ENCODE data around the gene TKT. TPM values are rescaled to one million over a fixed set of nuclear protein-coding genes. Genes with fewer than 3 reads are reported as not detected.

The TKT gene
- total and polyA plus RNA-seq, 2 donors from 2014 or later = 182 to 224 TPM

DNA sequence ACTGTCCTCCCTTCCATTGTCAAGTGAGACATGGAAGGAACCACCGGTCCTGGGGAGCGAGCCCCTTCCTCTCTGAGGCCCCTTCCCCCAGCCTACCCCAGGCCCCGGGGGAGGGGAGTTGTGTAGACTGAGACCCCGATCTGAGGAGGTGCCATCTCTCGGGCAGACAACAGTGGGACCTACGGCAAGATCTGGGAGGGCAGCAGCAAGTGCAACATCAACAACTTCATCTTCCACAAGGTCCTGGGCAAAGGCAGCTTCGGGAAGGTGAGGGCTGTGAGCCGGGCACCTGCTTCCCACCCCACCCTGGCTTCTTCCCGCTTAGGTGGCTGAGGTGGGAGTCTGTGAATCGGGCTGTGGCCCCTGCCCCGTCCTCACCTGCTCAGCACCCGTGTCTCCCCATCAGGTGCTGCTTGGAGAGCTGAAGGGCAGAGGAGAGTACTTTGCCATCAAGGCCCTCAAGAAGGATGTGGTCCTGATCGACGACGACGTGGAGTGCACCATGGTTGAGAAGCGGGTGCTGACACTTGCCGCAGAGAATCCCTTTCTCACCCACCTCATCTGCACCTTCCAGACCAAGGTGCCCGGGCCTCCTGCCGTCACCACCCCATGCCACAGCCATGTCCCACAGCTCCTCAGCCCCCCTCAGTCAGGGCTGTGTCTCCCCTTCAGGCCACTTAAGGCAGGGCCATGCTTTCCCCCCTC is 69.9 kb downstream of the TKT start:
- intact Hi-C loops (cut with DNase I) = no loop called here
- no peaks in the 10 kb centered on the region for H3K4me1 ChIP-seq (ENCODE audit: control insufficient read depth in 2 of 3, insufficient read depth in 2 of 3, low read depth in 1 of 3, low read length in 3 of 3)
- DNase-seq = peak in 1 of 5 donors; percentile 54
- no peaks in the 10 kb centered on the region for H3K9me3 ChIP-seq (ENCODE audit: control insufficient read depth in 2 of 3, insufficient read depth in 1 of 3, low read length in 3 of 3)
- H3K9ac ChIP-seq (ENCODE audit: low read length in 3 of 3) = no peak overlapping the region
- no peak for FAIRE-seq
- H3K27me3 ChIP-seq (ENCODE audit: control insufficient read depth, insufficient read depth, low read length) = no peaks in the 10 kb centered on the region
- H3K36me3 ChIP-seq (ENCODE audit: control insufficient read depth in 2 of 3, insufficient read depth in 3 of 3, low read length in 3 of 3) = peaks cover 3 to 49% (median 34%) of the 10 kb centered on the region in 3 donors
- TF ChIP-seq, protein P1, sequence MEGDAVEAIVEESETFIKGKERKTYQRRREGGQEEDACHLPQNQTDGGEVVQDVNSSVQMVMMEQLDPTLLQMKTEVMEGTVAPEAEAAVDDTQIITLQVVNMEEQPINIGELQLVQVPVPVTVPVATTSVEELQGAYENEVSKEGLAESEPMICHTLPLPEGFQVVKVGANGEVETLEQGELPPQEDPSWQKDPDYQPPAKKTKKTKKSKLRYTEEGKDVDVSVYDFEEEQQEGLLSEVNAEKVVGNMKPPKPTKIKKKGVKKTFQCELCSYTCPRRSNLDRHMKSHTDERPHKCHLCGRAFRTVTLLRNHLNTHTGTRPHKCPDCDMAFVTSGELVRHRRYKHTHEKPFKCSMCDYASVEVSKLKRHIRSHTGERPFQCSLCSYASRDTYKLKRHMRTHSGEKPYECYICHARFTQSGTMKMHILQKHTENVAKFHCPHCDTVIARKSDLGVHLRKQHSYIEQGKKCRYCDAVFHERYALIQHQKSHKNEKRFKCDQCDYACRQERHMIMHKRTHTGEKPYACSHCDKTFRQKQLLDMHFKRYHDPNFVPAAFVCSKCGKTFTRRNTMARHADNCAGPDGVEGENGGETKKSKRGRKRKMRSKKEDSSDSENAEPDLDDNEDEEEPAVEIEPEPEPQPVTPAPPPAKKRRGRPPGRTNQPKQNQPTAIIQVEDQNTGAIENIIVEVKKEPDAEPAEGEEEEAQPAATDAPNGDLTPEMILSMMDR (IDR thresholded peaks at IDR 0.05; ENCODE audit: borderline replicate concordance, extremely low read depth, insufficient read depth) = no peak
- H3K4me3 ChIP-seq (ENCODE audit: low read length in 3 of 3) = no peak overlapping the region
- no peak overlapping the region for H3K27ac ChIP-seq (ENCODE audit: low read depth in 2 of 2, low read length in 2 of 2)

DNA sequence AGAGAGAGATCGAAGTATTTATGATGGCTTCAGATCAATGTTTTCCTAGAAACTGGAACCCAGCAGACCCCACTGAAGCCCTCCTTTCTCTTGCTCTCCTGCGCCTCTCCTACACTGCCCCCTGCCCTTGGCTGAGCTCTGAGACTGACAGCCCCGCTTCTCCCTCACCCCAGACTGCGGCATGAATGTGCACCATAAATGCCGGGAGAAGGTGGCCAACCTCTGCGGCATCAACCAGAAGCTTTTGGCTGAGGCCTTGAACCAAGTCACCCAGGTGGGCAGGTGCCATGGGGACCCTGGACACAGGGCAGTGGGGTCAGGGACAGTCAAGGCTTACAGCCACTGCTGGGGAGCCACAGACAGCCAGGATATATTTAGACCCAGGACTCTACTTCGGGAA is 71.1 kb downstream of the TKT start:
- FAIRE-seq (no peak), DNase-seq (no peak)
- H3K27ac ChIP-seq (ENCODE audit: low read depth in 2 of 2, low read length in 2 of 2) = no peak overlapping the region
- no peak overlapping the region for H3K4me3 ChIP-seq (ENCODE audit: low read length in 3 of 3)
- H3K36me3 ChIP-seq (ENCODE audit: control insufficient read depth in 2 of 3, insufficient read depth in 3 of 3, low read length in 3 of 3) = peaks cover 0 to 48% (median 31%) of the 10 kb centered on the region in 3 donors
- no peaks in the 10 kb centered on the region for H3K4me1 ChIP-seq (ENCODE audit: control insufficient read depth in 2 of 3, insufficient read depth in 2 of 3, low read depth in 1 of 3, low read length in 3 of 3)
- H3K9me3 ChIP-seq (ENCODE audit: control insufficient read depth in 2 of 3, insufficient read depth in 1 of 3, low read length in 3 of 3) = no peaks in the 10 kb centered on the region
- TF ChIP-seq, protein P1 (IDR thresholded peaks at IDR 0.05; ENCODE audit: borderline replicate concordance, extremely low read depth, insufficient read depth) = no peak
- no peaks in the 10 kb centered on the region for H3K27me3 ChIP-seq (ENCODE audit: control insufficient read depth, insufficient read depth, low read length)
- H3K9ac ChIP-seq (ENCODE audit: low read length in 3 of 3) = no peak overlapping the region
- intact Hi-C loops (cut with DNase I) = no loop called here

DNA sequence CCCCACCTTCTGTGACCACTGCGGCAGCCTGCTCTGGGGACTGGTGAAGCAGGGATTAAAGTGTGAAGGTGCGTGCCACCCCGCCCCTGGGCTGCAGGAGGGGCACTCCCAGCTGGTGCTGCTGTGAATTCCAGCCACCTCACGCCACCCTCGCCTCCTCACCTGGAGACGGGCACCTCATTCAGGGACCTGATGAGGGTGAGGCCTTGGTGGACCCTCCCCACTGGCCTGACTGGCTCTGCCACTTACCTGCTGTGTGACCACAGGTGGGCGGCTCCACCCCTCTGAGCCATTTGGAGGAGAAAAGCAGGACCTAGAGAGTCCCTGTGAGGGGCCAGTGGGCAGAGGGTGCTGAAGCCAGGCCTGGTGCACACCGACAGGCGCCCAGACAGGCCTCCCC is 72.3 kb downstream of the TKT start:
- Histone ChIP-seq H3K4me3 (ENCODE audit: low read length in 3 of 3) (no peak overlapping the region), H3K4me1 (ENCODE audit: control insufficient read depth in 2 of 3, insufficient read depth in 2 of 3, low read depth in 1 of 3, low read length in 3 of 3) (no peaks in the 10 kb centered on the region), H3K9ac (ENCODE audit: low read length in 3 of 3) (no peak overlapping the region), H3K36me3 (ENCODE audit: control insufficient read depth in 2 of 3, insufficient read depth in 3 of 3, low read length in 3 of 3) (peaks cover 0 to 60% (median 35%) of the 10 kb centered on the region in 3 donors), H3K9me3 (ENCODE audit: control insufficient read depth in 2 of 3, insufficient read depth in 1 of 3, low read length in 3 of 3) (no peaks in the 10 kb centered on the region), H3K27ac (ENCODE audit: low read depth in 2 of 2, low read length in 2 of 2) (no peak overlapping the region), H3K27me3 (ENCODE audit: control insufficient read depth, insufficient read depth, low read length) (no peaks in the 10 kb centered on the region)
- TF ChIP-seq, protein P1 (IDR thresholded peaks at IDR 0.05; ENCODE audit: borderline replicate concordance, extremely low read depth, insufficient read depth) = no peak
- intact Hi-C loops (cut with DNase I) = no loop called here
- DNase-seq = peak in 1 of 5 donors; percentile 55
- FAIRE-seq = no peak

All from kidney (tissue), 14 donors.